Bronchial epithelial cell (primary cell): Measurements from ENCODE around the gene DOCK9. TPM values are rescaled to one million over a fixed set of nuclear protein-coding genes. Genes with fewer than 3 reads are reported as not detected.

ENCODE experiments used
- DNase-seq: peaks from one replicate; pipeline ENCODE4 v3.0.0-alpha.2; 2010; ENCODE audit warnings: low read depth
- FAIRE-seq: peaks from 2 replicates; lab custom pipeline; 2011; peaks lifted over from hg19 to GRCh38; lab: Jason Lieb, UNC
- H3K27me3 ChIP-seq: 2 replicates; pipeline ENCODE4 v1.5.1; 2011; ENCODE audit warnings: low read length; ENCODE audit not compliant: control insufficient read depth, insufficient read depth
- H3K36me3 ChIP-seq: 2 replicates; pipeline ENCODE4 v1.5.1; 2011; ENCODE audit warnings: low read length; ENCODE audit not compliant: control insufficient read depth, insufficient read depth
- H3K4me3 ChIP-seq: 2 replicates; pipeline ENCODE4 v1.5.1; 2011; ENCODE audit warnings: mild to moderate bottlenecking, low read depth, low read length, control low read depth
- CTCF ChIP-seq: IDR thresholded peaks from 2 replicates; pipeline ENCODE4 v1.5.1; 2011; ENCODE audit warnings: mild to moderate bottlenecking, moderate library complexity, low read length, control low read depth, inconsistent platforms; ENCODE audit not compliant: insufficient read depth, severe bottlenecking
- total RNA-seq: library from RNA; depleted of rRNA; stranded (reverse); fragments of >200 nt; gene quantifications from 2 replicates; pipeline ENCODE4 v1.2.1, GENCODE V29; 2014

The DOCK9 gene
- total RNA-seq, 1 donor from 2014 or later, result 72.9 TPM

- FAIRE-seq (no peak), DNase-seq (no peak)
- no peak overlapping the region for H3K4me3 ChIP-seq
- H3K27me3 ChIP-seq, result no peaks in the 10 kb centered on the region
- no peaks in the 10 kb centered on the region for H3K36me3 ChIP-seq
- no peak for TF ChIP-seq CTCF
These were observed 21.7 kb upstream of the DOCK9 start for GRCh38 chr13:98999639-98999952.

- H3K36me3 ChIP-seq, result no peaks in the 10 kb centered on the region
- FAIRE-seq (peak; percentile 77), DNase-seq (no peak)
- no peaks in the 10 kb centered on the region for H3K27me3 ChIP-seq
- TF ChIP-seq CTCF, result no peak
- H3K4me3 ChIP-seq, result no peak overlapping the region
These were observed 21.2 kb upstream of the DOCK9 start for GRCh38 chr13:98998831-98999638.

GRCh38 chr13:98997738-98998641, 20.1 kb upstream of the DOCK9 start:
- no peak for TF ChIP-seq CTCF
- H3K36me3 ChIP-seq, result no peaks in the 10 kb centered on the region
- FAIRE-seq, result no peak
- peak; percentile 84 for DNase-seq
- H3K27me3 ChIP-seq, result no peaks in the 10 kb centered on the region
- no peak overlapping the region for H3K4me3 ChIP-seq

- Histone ChIP-seq H3K27me3 (no peaks in the 10 kb centered on the region), H3K4me3 (no peak overlapping the region), H3K36me3 (no peaks in the 10 kb centered on the region)
- DNase-seq (no peak), FAIRE-seq (no peak)
- no peak for TF ChIP-seq CTCF
These were observed 19.3 kb upstream of the DOCK9 start for GRCh38 chr13:98997011-98997730.

- no peaks in the 10 kb centered on the region for H3K27me3 ChIP-seq
- no peaks in the 10 kb centered on the region for H3K36me3 ChIP-seq
- H3K4me3 ChIP-seq, result no peak overlapping the region
- TF ChIP-seq CTCF, result no peak
- FAIRE-seq, result no peak
- no peak for DNase-seq
These were observed 18.2 kb upstream of the DOCK9 start for GRCh38 chr13:98996046-98996445.
